CD4-positive, alpha-beta T cell (primary cell): ENCODE measurements around the gene VWA3B. TPM values are rescaled to one million over a fixed set of nuclear protein-coding genes. Genes with fewer than 3 reads are reported as not detected.
A peak's percentile ranks its signal among the peaks of the same experiment; 100 is the strongest.

Source experiments
- ATAC-seq: fragments of 200-7000 bp; cut with Tn5 transposase; one replicate; pipeline ENCODE4 v1.10.0; 2022; ENCODE audit warnings: mild to moderate bottlenecking; ENCODE audit not compliant: poor library complexity
- CTCF ChIA-PET: fragments of 350-600 bp; sonication (Branson Sonifier 250); formaldehyde crosslinking; loops from one replicate; lab custom pipeline; 2021; ENCODE audit warnings: antibody characterized with exemption, inconsistent platforms; lab: Charles Lee
- POLR2A ChIA-PET: fragments of 350-600 bp; sonication (Branson Sonifier 250); formaldehyde crosslinking; loops from one replicate; lab custom pipeline; 2021; ENCODE audit warnings: antibody characterized with exemption, inconsistent platforms; lab: Charles Lee
- DNase-seq, 14 experiments: peaks; one replicate each; pipeline ENCODE4 v3.0.0-alpha.2; 2013 to 2020; ENCODE audit warnings: mixed read lengths in 2 of 14
- H3K27ac ChIP-seq, 2 donors: one replicate each; pipeline versions ENCODE4 v1.5.1 to v1.7.0; 2013; ENCODE audit warnings: low read length in 2 of 2, low read depth in 1 of 2, mild to moderate bottlenecking in 1 of 2
- H3K27me3 ChIP-seq, 2 experiments: 1 replicate in 1 of 2; 2 replicates in 1 of 2; pipeline versions ENCODE4 v1.6.1 to v1.7.0; 2013; ENCODE audit warnings: low read length in 2 of 2, control low read depth in 1 of 2, mild to moderate bottlenecking in 1 of 2, moderate library complexity in 1 of 2; ENCODE audit not compliant: insufficient read depth in 2 of 2, control insufficient read depth in 1 of 2
- H3K36me3 ChIP-seq: one replicate; pipeline ENCODE4 v1.6.1; 2013; ENCODE audit warnings: low read length, control low read depth; ENCODE audit not compliant: insufficient read depth
- H3K4me1 ChIP-seq: one replicate; pipeline ENCODE4 v1.6.1; 2013; ENCODE audit warnings: low read length, control low read depth; ENCODE audit not compliant: insufficient read depth
- H3K4me3 ChIP-seq: one replicate; pipeline ENCODE4 v1.5.1; 2013; ENCODE audit warnings: mild to moderate bottlenecking, low read length, moderate library complexity
- H3K9me3 ChIP-seq, 2 experiments: 1 replicate in 1 of 2; 2 replicates in 1 of 2; pipeline versions ENCODE4 v1.6.1 to v1.7.0; 2013; ENCODE audit warnings: low read length in 2 of 2, mild to moderate bottlenecking in 2 of 2, control low read depth in 1 of 2, moderate library complexity in 1 of 2; ENCODE audit not compliant: control insufficient read depth in 1 of 2, insufficient read depth in 1 of 2
- H3K27ac Mint-ChIP-seq: one replicate; pipeline ENCODE4 v1.8.0; 2020; ENCODE audit warnings: mixed read lengths
- H3K27me3 Mint-ChIP-seq: one replicate; pipeline ENCODE4 v1.8.0; 2021; ENCODE audit warnings: mixed read lengths
- H3K36me3 Mint-ChIP-seq: one replicate; pipeline ENCODE4 v1.8.0; 2021; ENCODE audit warnings: low read depth, mixed read lengths
- H3K4me1 Mint-ChIP-seq: one replicate; pipeline ENCODE4 v1.8.0; 2021; ENCODE audit warnings: low read depth, mixed read lengths
- H3K4me3 Mint-ChIP-seq: one replicate; pipeline ENCODE4 v1.8.0; 2020; ENCODE audit warnings: mild to moderate bottlenecking, mixed read lengths
- H3K9me3 Mint-ChIP-seq: one replicate; pipeline ENCODE4 v1.8.0; 2020; ENCODE audit warnings: mixed read lengths
- CTCF ChIP-seq: fragments of 200-600 bp; IDR thresholded peaks from one replicate; pipeline ENCODE4 v1.8.0; 2022; ENCODE audit warnings: antibody characterized with exemption, mild to moderate bottlenecking
- intact Hi-C, 2 experiments: fragments of 100-400 bp; cut with DNase I in 1 of 2; cut with micrococcal nuclease in 1 of 2; formaldehyde crosslinking; loops; one replicate each; pipeline versions ENCODE4 v1.15.1 to v1.9.0; 2023 to 2025; cut with DNase I, micrococcal nuclease
- total RNA-seq, 174 experiments: library from RNA in 2 of 174; stranded (reverse) in 2 of 174; gene quantifications; one replicate each; pipeline ENCODE4 v1.2.3 and lab custom pipeline; 2021 to 2026

The VWA3B gene
- total RNA-seq, 2 experiments from 2014 or later, result not detected

GRCh38 chr2:98245491-98245890, 158.5 kb downstream of the VWA3B start:
- no peaks in the 10 kb centered on the region for H3K4me1 ChIP-seq
- no peaks in the 10 kb centered on the region for H3K36me3 ChIP-seq
- Mint-ChIP-seq H3K4me3 (no peak overlapping the region), H3K4me1 (no peaks in the 10 kb centered on the region), H3K9me3 (peaks cover 10% of the 10 kb centered on the region), H3K36me3 (no peaks in the 10 kb centered on the region), H3K27me3 (peaks cover 24% of the 10 kb centered on the region), H3K27ac (no peak overlapping the region)
- H3K4me3 ChIP-seq, result no peak overlapping the region
- ChIA-PET POLR2A (no interaction called here), CTCF (no interaction called here)
- peaks cover 0 to 18% of the 10 kb centered on the region in 2 experiments for H3K27me3 ChIP-seq
- TF ChIP-seq CTCF, result no peak
- ATAC-seq (no peak), DNase-seq (no peak)
- no peak overlapping the region for H3K27ac ChIP-seq
- intact Hi-C loops, result no loop called here
- H3K9me3 ChIP-seq, result peaks cover 0 to 5% of the 10 kb centered on the region in 2 experiments

- Histone ChIP-seq H3K27ac (no peak overlapping the region), H3K27me3 (peaks cover 6 to 7% of the 10 kb centered on the region in 2 experiments), H3K36me3 (no peaks in the 10 kb centered on the region), H3K9me3 (peaks cover 0 to 5% of the 10 kb centered on the region in 2 experiments), H3K4me1 (no peaks in the 10 kb centered on the region), H3K4me3 (no peak overlapping the region)
- Mint-ChIP-seq H3K27me3 (peaks cover 16% of the 10 kb centered on the region), H3K4me3 (no peak overlapping the region), H3K4me1 (no peaks in the 10 kb centered on the region), H3K36me3 (no peaks in the 10 kb centered on the region), H3K9me3 (peaks cover 10% of the 10 kb centered on the region), H3K27ac (no peak overlapping the region)
- intact Hi-C loops, result no loop called here
- ATAC-seq (no peak), DNase-seq (no peak)
- ChIA-PET CTCF (interaction anchor here (1.1 kb wide), 1 partner anchor 56 kb away, joined by 3 read pairs; no protein-coding TSS in a partner anchor), POLR2A (no interaction called here)
- TF ChIP-seq CTCF, result no peak
These were observed 160.4 kb downstream of the VWA3B start for GRCh38 chr2:98247383-98247782.

GRCh38 chr2:98252038-98252773, 165.2 kb downstream of the VWA3B start:
- no peak for TF ChIP-seq CTCF
- H3K27ac ChIP-seq, result no peak overlapping the region
- H3K9me3 Mint-ChIP-seq, result peaks cover 9% of the 10 kb centered on the region
- no peak overlapping the region for H3K27ac Mint-ChIP-seq
- peaks cover 4 to 6% of the 10 kb centered on the region in 2 experiments for H3K27me3 ChIP-seq
- no peaks in the 10 kb centered on the region for H3K4me1 ChIP-seq
- peaks cover 34% of the 10 kb centered on the region for H3K27me3 Mint-ChIP-seq
- no peaks in the 10 kb centered on the region for H3K36me3 Mint-ChIP-seq
- CTCF ChIA-PET, result no interaction called here
- no peaks in the 10 kb centered on the region for H3K4me1 Mint-ChIP-seq
- H3K4me3 ChIP-seq, result no peak overlapping the region
- POLR2A ChIA-PET, result no interaction called here
- ATAC-seq (no peak), DNase-seq (peak in 2 of 14 experiments; percentile 36 to 43)
- H3K4me3 Mint-ChIP-seq, result no peak overlapping the region
- intact Hi-C loops, result no loop called here
- peaks cover 0 to under 1% of the 10 kb centered on the region in 2 experiments for H3K9me3 ChIP-seq
- no peaks in the 10 kb centered on the region for H3K36me3 ChIP-seq
